Stimulated activated CD4-positive, alpha-beta T cell treated with anti-CD3 and anti-CD28 coated beads, Interleukin-1b, Interleukin-23, amount 100 ng/mL, for 4 hours (primary cell): Measurements from ENCODE around the gene KCNQ4.

Source experiments
- DNase-seq, 2 donors: peaks; one replicate each; pipeline ENCODE4 v3.0.0-alpha.2; 2020; ENCODE audit warnings: low read depth in 2 of 2

Gene KCNQ4

GRCh38 chr1:40861224-40862003 lies 77.8 kb downstream of the KCNQ4 start:
- DNase-seq = peak in 1 of 2 donors; percentile 25

GRCh38 chr1:40862008-40862863 lies 78.6 kb downstream of the KCNQ4 start, which contains the start of gene CITED4:
CITED4 (minus strand) TSS chr1:40862363; CDS start chr1:40862127, 236 bp downstream.
- peak; percentile 93 to 95 for DNase-seq

- DNase-seq = no peak
These were observed 84.6 kb downstream of the KCNQ4 start for GRCh38 chr1:40868051-40868723.

- DNase-seq = no peak
These were observed 86.6 kb downstream of the KCNQ4 start for GRCh38 chr1:40870135-40870728.

DNA sequence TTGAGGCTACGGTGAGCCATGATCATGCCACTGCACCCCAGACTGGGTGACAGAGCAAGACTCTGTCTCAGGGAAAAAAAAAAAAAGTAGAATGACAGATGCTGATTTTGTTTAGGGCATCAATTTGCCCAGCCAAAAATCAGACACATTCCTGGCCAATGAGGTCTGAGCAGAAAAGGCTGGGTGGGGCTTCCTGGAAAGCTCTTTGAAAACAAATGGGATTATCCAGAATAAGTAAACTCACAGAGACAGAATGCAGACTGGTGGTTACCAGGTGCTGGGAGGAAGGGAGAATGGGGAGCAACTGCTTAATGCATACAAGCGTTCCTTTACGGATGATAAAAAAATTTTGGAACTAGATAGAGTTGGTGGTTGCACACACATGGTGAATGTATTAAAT lies 88.7 kb downstream of the KCNQ4 start:
- DNase-seq = no peak

DNA sequence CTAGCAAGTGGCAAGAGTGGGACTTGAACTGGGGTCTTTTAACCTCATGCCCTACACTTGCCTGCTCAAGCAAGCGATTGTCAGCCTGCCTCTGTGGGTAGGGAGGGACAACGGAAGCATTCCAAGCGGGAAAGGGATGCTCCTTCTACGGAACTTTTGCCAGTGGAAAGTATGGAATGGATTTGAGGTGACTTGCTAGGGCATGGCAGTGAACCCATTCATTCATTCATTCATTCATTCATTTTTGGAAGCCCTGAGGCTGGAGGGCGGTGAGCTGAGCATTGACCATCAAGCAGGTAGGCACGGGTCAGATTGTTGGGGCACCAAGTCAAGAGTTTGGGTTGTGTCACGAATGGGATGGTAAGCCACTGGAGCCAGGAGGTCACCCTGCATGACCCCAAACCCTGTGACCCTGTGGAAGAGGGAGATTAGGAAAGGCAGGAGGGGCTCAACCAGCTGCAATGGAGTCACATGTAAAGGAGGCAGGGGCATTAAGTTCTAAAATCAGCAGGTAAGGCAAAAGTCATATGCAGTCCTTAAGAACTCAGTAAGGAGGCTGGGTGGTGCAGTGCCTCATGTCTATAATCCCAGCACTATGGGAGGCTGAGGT lies 90.4 kb downstream of the KCNQ4 start:
- no peak for DNase-seq

DNA sequence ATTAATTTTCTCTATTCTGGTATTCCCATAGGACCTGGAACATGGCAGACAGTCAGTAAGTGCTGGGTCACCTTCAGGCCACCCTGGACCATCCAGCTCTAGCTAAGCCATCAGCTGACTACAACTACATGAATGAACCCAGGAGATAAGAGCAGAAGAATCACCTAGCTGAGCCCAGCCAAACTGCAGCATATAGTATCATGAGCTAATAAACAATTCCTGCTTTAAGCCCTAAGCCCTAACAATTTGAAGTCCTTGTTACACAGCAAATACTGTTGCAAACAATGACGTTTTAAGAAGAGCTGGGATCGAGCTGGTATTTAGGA lies 92.8 kb downstream of the KCNQ4 start:
- no peak for DNase-seq

GRCh38 chr1:40876891-40877290 lies 93.3 kb downstream of the KCNQ4 start:
- DNase-seq = no peak

DNA sequence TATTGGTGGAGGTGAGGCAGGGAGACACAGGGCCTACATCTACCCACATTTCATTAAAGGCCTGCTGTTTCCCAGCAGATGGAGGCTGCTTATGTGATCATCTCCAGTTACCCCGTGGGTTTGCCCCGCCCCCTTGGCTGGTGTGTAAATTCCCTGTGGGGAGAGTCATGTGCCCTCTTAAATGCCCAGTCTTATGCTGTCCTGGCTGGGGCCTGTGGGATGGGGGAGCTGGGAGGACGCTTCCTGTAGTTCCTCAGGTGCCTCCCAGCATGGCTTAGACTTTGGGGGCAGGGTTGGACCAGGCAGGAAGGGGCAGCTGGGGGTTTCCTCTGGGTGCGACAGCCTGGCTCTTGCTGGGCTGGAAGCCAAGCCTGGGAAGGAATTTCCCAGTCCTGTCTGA lies 94.1 kb downstream of the KCNQ4 start:
- DNase-seq = peak in 1 of 2 donors; percentile 23

- no peak for DNase-seq
These were observed 95.3 kb downstream of the KCNQ4 start for GRCh38 chr1:40878906-40879305.

GRCh38 chr1:40879482-40880175 lies 96.0 kb downstream of the KCNQ4 start:
- no peak for DNase-seq

- DNase-seq = no peak
These were observed 97.4 kb downstream of the KCNQ4 start for GRCh38 chr1:40880813-40881549.

- DNase-seq = no peak
These were observed 100.6 kb downstream of the KCNQ4 start for GRCh38 chr1:40884055-40884795.

GRCh38 chr1:40886318-40887011 lies 102.9 kb downstream of the KCNQ4 start:
- DNase-seq = no peak

- no peak for DNase-seq
These were observed 103.4 kb downstream of the KCNQ4 start for GRCh38 chr1:40887012-40887378.

DNA sequence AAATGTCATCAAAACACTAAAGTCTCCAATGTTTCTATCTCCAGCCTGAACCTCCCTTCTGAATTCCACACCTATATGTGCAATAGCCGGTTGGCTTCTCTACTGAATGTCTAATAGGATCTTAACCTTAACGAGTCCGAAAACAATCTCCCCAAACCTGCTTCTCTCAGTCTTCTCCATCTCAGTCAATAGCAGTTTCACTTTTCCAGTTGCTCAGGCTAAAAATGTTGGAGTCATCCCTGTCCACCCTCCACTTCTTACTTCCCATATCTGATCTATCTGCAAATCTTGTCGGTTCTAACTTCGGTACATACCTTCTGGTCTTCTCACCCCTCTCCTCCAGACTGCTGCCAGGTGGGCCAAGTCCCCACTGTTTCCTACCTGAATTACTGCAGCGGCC lies 104.1 kb downstream of the KCNQ4 start:
- DNase-seq = no peak
